C4-2B (cell line): Measurements from ENCODE around the gene CSTPP1.

Source experiments
- H3K27ac ChIP-seq: fragments of 450-650 bp; 2 replicates; pipeline ENCODE4 v1.5.1; 2017
- ZFX ChIP-seq: fragments of 450-650 bp; IDR thresholded peaks from 2 replicates; pipeline ENCODE4 v1.6.1; 2017
- TF ChIP-seq, protein P1 (sequence below): fragments of 450-650 bp; conservative IDR thresholded peaks from 2 replicates; pipeline ENCODE4 v1.5.1; 2017; ENCODE audit warnings: mild to moderate bottlenecking

The CSTPP1 gene

DNA sequence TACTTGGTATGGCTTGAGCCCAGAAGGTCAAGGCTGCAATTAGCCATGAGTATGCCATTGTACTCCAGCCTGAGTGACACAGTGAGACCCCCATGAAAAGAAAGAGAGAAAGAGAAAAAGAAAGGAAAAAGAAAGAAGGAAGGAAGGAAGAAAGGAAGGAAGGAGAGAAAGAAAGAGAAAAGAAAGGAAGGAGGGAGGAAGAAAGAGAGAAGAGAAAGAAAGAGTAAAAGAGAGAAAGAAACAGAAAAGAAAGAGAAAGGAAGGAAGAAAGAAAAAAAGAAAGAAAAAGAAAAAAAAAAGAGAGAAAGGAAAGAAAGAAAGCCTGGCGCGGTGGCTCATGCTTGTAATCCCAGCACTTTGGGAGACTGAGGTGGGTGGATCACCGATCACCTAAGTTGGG lies 77.5 kb downstream of the CSTPP1 start:
- H3K27ac ChIP-seq = no peak overlapping the region
- TF ChIP-seq, protein P1, sequence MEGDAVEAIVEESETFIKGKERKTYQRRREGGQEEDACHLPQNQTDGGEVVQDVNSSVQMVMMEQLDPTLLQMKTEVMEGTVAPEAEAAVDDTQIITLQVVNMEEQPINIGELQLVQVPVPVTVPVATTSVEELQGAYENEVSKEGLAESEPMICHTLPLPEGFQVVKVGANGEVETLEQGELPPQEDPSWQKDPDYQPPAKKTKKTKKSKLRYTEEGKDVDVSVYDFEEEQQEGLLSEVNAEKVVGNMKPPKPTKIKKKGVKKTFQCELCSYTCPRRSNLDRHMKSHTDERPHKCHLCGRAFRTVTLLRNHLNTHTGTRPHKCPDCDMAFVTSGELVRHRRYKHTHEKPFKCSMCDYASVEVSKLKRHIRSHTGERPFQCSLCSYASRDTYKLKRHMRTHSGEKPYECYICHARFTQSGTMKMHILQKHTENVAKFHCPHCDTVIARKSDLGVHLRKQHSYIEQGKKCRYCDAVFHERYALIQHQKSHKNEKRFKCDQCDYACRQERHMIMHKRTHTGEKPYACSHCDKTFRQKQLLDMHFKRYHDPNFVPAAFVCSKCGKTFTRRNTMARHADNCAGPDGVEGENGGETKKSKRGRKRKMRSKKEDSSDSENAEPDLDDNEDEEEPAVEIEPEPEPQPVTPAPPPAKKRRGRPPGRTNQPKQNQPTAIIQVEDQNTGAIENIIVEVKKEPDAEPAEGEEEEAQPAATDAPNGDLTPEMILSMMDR = no peak

DNA sequence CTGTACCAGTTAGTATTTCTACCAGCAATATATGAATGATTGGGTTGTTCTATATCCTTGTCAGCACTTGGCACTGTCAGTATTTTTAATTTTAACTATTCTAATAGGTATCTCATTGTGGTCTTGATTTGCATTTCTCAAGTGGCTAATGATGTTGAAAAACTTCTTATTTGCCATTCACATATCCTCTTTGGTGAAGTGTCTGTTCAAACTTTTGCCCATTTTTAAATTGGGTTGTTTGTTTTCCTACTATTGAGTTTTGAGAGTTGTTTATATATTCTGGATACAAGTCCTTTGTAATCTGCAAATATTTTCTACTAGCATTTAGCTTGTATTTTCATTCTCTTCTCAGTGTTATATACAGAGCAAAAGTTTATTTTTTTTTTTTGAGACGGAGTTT lies 82.1 kb downstream of the CSTPP1 start:
- no peak overlapping the region for H3K27ac ChIP-seq
- no peak for TF ChIP-seq ZFX
- TF ChIP-seq, protein P1 = no peak

DNA sequence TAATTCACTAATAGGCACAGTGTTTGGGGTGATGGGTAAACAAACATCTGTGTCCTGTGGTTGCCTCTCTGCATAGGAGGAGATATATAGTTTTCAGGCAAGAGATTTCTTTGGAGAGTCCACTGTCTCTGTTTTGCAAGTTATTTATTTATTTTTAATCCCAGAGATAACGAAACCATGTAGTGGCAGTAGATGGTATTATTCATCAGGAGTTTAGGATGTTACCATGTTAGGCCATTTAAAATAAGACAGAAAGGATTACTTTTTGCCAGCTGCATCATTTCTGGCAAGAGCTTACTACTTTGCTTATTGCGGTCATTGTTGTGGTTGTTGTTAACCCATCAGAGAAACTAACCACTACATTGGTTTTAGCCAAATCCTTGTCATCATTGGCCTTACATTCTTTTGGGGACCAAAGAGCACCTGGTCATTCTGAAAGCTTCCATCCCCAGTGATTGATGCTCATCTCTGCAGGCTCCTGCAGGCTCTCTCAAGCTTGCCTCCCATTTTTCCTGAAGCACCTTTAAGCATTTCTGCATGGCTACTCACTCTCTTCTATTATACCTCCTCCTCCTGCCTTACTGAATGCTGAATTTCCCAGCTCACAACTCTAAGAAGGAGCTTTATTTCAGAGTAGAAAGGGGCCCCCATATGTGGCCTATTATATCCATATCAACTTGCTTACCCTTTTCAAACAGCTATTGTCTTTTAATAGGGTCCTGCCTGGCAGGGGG lies 84.4 kb downstream of the CSTPP1 start:
- no peak overlapping the region for H3K27ac ChIP-seq
- TF ChIP-seq ZFX = no peak
- TF ChIP-seq, protein P1 = no peak

DNA sequence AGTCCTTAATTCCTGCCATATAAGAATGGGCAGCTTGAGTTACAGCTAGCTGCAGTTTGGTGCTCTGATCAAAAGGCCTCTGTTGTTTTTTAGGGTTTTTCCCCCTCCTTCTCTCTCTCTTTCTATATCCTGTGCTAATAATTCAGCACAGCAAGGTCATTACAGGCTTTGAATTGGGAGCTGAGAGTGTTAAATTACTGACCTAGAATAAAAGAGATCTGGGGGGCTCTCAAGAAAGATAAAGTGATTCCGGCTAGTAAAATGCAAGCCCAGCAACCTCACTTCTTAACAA lies 84.9 kb downstream of the CSTPP1 start:
- H3K27ac ChIP-seq = no peak overlapping the region
- TF ChIP-seq, protein P1 = no peak
- no peak for TF ChIP-seq ZFX

DNA sequence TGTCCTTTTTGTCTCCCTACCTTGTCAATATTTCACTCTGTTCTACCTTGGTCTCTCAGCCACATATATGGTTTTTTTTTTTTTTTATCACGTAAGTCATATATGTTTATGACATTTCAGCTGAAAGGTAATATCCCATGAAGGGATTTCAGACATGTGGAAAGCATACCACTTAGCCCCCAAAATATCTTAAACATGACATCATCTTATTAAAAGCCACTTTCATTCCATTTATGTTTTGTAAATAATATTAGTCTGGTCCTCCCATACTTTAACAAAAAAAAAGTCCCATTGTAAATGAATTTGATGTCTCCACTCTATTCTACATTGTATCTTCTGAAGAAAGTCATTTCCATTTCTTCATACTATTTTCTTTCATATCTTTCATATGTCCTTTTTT lies 85.4 kb downstream of the CSTPP1 start:
- TF ChIP-seq, protein P1 = no peak
- TF ChIP-seq ZFX = no peak
- H3K27ac ChIP-seq = no peak overlapping the region

DNA sequence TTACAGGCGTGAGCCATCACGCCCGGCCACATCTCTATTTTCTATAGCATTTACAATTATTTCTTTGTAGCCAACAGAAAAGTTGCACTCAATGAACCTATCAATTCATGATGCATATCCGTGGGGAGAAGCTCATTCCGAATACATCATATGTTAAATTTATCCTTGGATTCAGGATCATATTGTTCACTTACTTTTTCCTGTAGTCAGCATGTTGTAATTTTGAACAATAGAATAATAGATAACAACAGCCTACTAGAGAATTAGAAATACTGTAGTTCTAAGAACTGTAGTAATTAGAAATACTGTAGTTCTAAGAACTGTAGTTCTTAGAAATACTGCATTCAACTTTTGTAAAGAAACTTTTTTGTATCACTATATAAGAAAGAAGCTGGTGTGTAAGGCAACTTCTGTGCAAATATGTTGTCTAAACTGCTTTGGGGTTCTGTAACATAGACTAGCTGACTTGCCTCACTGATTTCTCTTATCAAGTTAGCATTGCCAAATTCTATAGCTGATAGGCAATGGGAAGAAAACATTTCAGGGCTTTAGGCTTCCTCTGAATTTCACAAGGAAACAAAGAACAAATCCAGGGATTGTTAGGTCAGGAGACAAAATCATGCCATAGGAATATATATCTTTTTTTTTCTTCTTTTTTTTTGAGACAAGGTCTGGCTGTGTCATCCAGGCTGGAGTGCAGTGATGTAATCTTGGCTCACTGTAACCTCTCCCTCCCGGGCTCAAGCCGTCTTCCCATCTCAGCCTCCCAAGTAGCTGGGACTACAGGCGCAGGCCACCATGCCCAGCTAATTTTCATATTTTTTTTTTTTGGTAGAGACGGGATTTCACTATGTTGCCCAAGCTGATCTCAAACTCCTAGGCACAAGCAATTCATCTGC lies 91.9 kb downstream of the CSTPP1 start:
- TF ChIP-seq ZFX = no peak
- TF ChIP-seq, protein P1 = no peak
- H3K27ac ChIP-seq = no peak overlapping the region

DNA sequence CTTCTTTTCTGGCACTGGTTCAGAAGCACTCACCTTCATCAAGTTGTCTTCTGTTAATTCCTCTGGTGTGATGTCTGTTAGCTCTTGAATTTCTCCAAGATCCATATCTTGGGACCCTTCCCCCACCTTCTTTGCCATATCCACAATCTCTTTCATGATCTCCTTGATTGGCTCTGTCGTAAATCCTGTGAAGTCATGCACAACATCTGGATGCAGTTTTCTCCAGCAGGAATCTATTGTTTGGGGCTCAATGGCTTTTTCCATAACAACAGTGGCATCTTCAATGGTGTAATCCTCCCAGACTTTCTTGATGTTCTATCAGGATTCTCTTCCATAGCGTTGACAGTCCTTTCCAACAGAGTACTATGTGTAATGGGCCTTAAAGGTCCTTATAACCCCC lies 96.9 kb downstream of the CSTPP1 start:
- H3K27ac ChIP-seq = no peak overlapping the region
- TF ChIP-seq ZFX = no peak
- TF ChIP-seq, protein P1 = no peak
